ENCODE measurements around the gene IGSF23. TPM values are rescaled to one million over a fixed set of nuclear protein-coding genes. Genes with fewer than 3 reads are reported as not detected.

Gene IGSF23
- total RNA-seq, 1 experiment from 2014 or later, result not detected

GRCh38 chr19:44640518-44640917 is 27.2 kb downstream of the IGSF23 start:
- DNase-seq (ENCODE audit: low read depth), result peak; percentile 76

- DNase-seq (ENCODE audit: low read depth), result no peak
These were observed 28.3 kb downstream of the IGSF23 start for GRCh38 chr19:44641501-44642265.

GRCh38 chr19:44642377-44642776 is 29.0 kb downstream of the IGSF23 start:
- DNase-seq (ENCODE audit: low read depth), result no peak

- peak; percentile 81 for DNase-seq (ENCODE audit: low read depth)
These were observed 30.4 kb downstream of the IGSF23 start, which contains the start of gene PVR for GRCh38 chr19:44643605-44644401. TSS of gene PVR (plus strand) at chr19:44643910. CDS start at chr19:44644097, 187 bp downstream.

- DNase-seq (ENCODE audit: low read depth), result peak; percentile 38
These were observed 31.1 kb downstream of the IGSF23 start for GRCh38 chr19:44644402-44645016.

GRCh38 chr19:44645407-44646048 is 32.2 kb downstream of the IGSF23 start:
- DNase-seq (ENCODE audit: low read depth), result no peak

GRCh38 chr19:44646049-44646416 is 32.7 kb downstream of the IGSF23 start:
- no peak for DNase-seq (ENCODE audit: low read depth)

- no peak for DNase-seq (ENCODE audit: low read depth)
These were observed 33.8 kb downstream of the IGSF23 start for GRCh38 chr19:44647144-44647543.

GRCh38 chr19:44648631-44649251 is 35.4 kb downstream of the IGSF23 start:
- peak; percentile 35 for DNase-seq (ENCODE audit: low read depth)

GRCh38 chr19:44649578-44650145 is 36.3 kb downstream of the IGSF23 start:
- no peak for DNase-seq (ENCODE audit: low read depth)

- DNase-seq (ENCODE audit: low read depth), result no peak
These were observed 40.0 kb downstream of the IGSF23 start for GRCh38 chr19:44653343-44653742.

GRCh38 chr19:44653977-44654774 is 40.8 kb downstream of the IGSF23 start:
- DNase-seq (ENCODE audit: low read depth), result peak; percentile 44

GRCh38 chr19:44657211-44657921 is 44.0 kb downstream of the IGSF23 start:
- DNase-seq (ENCODE audit: low read depth), result peak; percentile 57

- DNase-seq (ENCODE audit: low read depth), result no peak
These were observed 44.8 kb downstream of the IGSF23 start for GRCh38 chr19:44658069-44658733.

- DNase-seq (ENCODE audit: low read depth), result no peak
These were observed 46.7 kb downstream of the IGSF23 start for GRCh38 chr19:44660081-44660480.

- no peak for DNase-seq (ENCODE audit: low read depth)
These were observed 47.8 kb downstream of the IGSF23 start for GRCh38 chr19:44661205-44661604.

GRCh38 chr19:44661904-44662303 is 48.5 kb downstream of the IGSF23 start:
- DNase-seq (ENCODE audit: low read depth), result no peak

- DNase-seq (ENCODE audit: low read depth), result peak; percentile 74
These were observed 49.5 kb downstream of the IGSF23 start for GRCh38 chr19:44662691-44663385.
